Lung (tissue), 12 donors: ENCODE measurements around the gene SPACDR. TPM values are rescaled to one million over a fixed set of nuclear protein-coding genes. Genes with fewer than 3 reads are reported as not detected.
"Not testable (repeated sequence)": the region's sequence is repeated elsewhere in the genome, so short reads cannot be mapped to it uniquely, and the experiment has no call there.

ENCODE experiments used
- ATAC-seq: fragments of 200-7000 bp; cut with Tn5 transposase; one replicate; pipeline ENCODE4 v1.9.1; 2020; ENCODE audit warnings: moderate number of reproducible peaks; ENCODE audit not compliant: insufficient read depth, low FRiP score
- DNase-seq, 3 donors: peaks; one replicate each; pipeline ENCODE4 v3.0.0-alpha.2; 2013 to 2017
- H3K27ac ChIP-seq, 2 donors: one replicate each; pipeline ENCODE4 v1.5.1; 2013; ENCODE audit warnings: mild to moderate bottlenecking in 2 of 2, moderate library complexity in 2 of 2, control low read depth in 1 of 2, inconsistent platforms in 1 of 2, low read depth in 1 of 2, low read length in 1 of 2
- H3K27me3 ChIP-seq, 3 donors: one replicate each; pipeline ENCODE4 v1.5.1; 2013; ENCODE audit warnings: low read length in 2 of 3; ENCODE audit not compliant: control insufficient read depth in 3 of 3, insufficient read depth in 3 of 3
- H3K36me3 ChIP-seq, 4 donors: one replicate each; pipeline ENCODE4 v1.5.1; 2013; ENCODE audit warnings: low read length in 4 of 4, mild to moderate bottlenecking in 1 of 4, moderate library complexity in 1 of 4; ENCODE audit not compliant: control insufficient read depth in 4 of 4, insufficient read depth in 4 of 4
- H3K4me1 ChIP-seq, 5 donors: one replicate each; pipeline ENCODE4 v1.5.1; 2013; ENCODE audit warnings: low read length in 5 of 5, mild to moderate bottlenecking in 2 of 5, moderate library complexity in 1 of 5; ENCODE audit not compliant: control insufficient read depth in 5 of 5, insufficient read depth in 5 of 5
- H3K4me3 ChIP-seq: one replicate; pipeline ENCODE4 v1.5.1; 2013; ENCODE audit warnings: mild to moderate bottlenecking, control low read depth, moderate library complexity
- H3K9ac ChIP-seq, 2 donors: one replicate each; pipeline ENCODE4 v1.5.1; 2013; ENCODE audit warnings: low read length in 2 of 2, control low read depth in 1 of 2; ENCODE audit not compliant: insufficient read depth in 1 of 2
- H3K9me3 ChIP-seq, 4 donors: one replicate each; pipeline ENCODE4 v1.5.1; 2013; ENCODE audit warnings: low read length in 3 of 4, mild to moderate bottlenecking in 1 of 4, moderate library complexity in 1 of 4; ENCODE audit not compliant: control insufficient read depth in 4 of 4, insufficient read depth in 3 of 4
- WGBS, 2 donors: extraction: QIAGEN DNeasy Blood & Tissue Kit; methylation state at CpG; one replicate each; pipeline ENCODE4 v1.1.7; 2013; 5-methylcytosine and 5-hydroxymethylcytosine counted together
- polyA plus RNA-seq, 2 donors: library from polyadenylated mRNA; stranded (reverse); fragments of 200-250 nt; gene quantifications; one replicate each; pipeline ENCODE4 v1.2.1, GENCODE V29; 2013
- total RNA-seq, 2 donors: library from RNA; depleted of rRNA in 1 of 2; stranded (reverse); fragments of >200 nt in 1 of 2; gene quantifications; one replicate each; pipeline ENCODE4 v1.2.1, GENCODE V29; 2014 to 2021
- TF ChIP-seq, protein P1 (sequence below): IDR thresholded peaks from 2 replicates; pipeline ENCODE4 v1.5.1; 2012; ENCODE audit warnings: mild to moderate bottlenecking; ENCODE audit errors: control extremely low read depth, extremely low read depth
- donor health status: control.
- donor health status: control.
- donor health status: Bipolar disorder and iron deficiency.
- donor health status: healthy.
- donor health status: DM: yes; HTN: yes; CAD: no.

SPACDR gene
- total and polyA plus RNA-seq, 4 donors: 0.54 to 2.0 (median 0.83) TPM

DNA sequence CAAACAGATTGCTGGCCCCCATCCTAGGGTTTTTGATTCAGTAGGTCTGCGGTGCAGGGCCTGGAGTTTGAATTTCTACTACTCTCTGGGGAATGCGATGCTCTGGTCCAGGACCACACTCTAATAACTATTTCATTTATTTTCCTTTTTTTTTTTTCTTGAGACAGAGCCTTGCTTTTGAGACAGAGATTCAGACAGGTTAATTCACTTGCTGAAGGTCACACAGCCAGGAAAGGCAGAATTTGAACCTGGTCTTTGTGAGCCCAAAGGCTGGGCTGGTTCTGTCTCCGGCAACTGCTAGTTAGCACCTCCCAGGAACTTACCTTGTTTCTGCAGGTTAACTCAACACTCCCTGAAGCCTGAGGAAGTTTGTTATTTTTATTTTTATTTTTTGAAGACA, 11.5 kb downstream of the SPACDR start:
- WGBS, 2 donors: 96% methylated on average over 3 of the region's 3 CpGs
- no peaks in the 10 kb centered on the region for H3K9me3 ChIP-seq
- H3K36me3 ChIP-seq: peaks cover 0 to 4% (median 0%) of the 10 kb centered on the region in 4 donors
- no peak overlapping the region for H3K27ac ChIP-seq
- H3K9ac ChIP-seq: no peak overlapping the region
- TF ChIP-seq, protein P1, sequence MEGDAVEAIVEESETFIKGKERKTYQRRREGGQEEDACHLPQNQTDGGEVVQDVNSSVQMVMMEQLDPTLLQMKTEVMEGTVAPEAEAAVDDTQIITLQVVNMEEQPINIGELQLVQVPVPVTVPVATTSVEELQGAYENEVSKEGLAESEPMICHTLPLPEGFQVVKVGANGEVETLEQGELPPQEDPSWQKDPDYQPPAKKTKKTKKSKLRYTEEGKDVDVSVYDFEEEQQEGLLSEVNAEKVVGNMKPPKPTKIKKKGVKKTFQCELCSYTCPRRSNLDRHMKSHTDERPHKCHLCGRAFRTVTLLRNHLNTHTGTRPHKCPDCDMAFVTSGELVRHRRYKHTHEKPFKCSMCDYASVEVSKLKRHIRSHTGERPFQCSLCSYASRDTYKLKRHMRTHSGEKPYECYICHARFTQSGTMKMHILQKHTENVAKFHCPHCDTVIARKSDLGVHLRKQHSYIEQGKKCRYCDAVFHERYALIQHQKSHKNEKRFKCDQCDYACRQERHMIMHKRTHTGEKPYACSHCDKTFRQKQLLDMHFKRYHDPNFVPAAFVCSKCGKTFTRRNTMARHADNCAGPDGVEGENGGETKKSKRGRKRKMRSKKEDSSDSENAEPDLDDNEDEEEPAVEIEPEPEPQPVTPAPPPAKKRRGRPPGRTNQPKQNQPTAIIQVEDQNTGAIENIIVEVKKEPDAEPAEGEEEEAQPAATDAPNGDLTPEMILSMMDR: no peak
- no peak for DNase-seq
- H3K27me3 ChIP-seq: no peaks in the 10 kb centered on the region
- H3K4me3 ChIP-seq: no peak overlapping the region
- H3K4me1 ChIP-seq: peaks cover 0 to 3% (median 0%) of the 10 kb centered on the region in 5 donors
- no peak for ATAC-seq

DNA sequence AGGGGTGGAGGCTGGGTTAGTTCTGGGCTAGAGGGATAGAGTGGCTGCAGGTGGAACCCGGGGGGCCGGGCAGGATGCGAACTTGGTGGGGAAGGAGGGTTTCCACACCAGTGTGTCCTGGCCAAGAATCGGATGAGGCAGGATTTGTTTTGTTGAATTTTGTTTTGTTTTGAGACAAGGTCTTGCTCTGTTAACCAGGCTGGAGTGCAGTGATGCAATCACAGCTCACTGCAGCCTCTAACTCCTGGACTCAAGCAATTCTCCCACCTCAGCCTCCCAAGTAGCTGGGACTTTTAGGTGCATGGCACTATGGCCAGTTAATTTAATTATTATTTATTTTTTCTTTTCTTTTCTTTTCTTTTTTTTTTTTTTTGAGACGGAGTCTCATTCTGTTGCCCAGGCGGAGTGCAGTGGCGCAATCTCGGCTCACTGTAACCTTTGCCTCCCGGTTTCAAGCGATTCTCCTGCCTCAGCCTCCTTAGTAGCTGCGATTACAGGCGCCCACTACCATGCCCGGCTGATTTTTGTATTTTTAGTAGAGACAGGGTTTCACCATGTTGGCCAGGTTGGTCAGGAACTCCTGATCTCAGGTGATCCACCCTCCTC, 14.8 kb downstream of the SPACDR start:
- 76 to 82% methylated on average over 13 of the region's 13 CpGs for WGBS, 2 donors
- Histone ChIP-seq H3K27me3 (no peaks in the 10 kb centered on the region), H3K9me3 (no peaks in the 10 kb centered on the region), H3K9ac (no peak overlapping the region), H3K27ac (peak overlapping the region in 1 of 2 donors; percentile 90), H3K36me3 (no peaks in the 10 kb centered on the region), H3K4me3 (no peak overlapping the region), H3K4me1 (peaks cover 0 to 4% (median 0%) of the 10 kb centered on the region in 5 donors)
- ATAC-seq: no peak
- TF ChIP-seq, protein P1: no peak
- no peak for DNase-seq

DNA sequence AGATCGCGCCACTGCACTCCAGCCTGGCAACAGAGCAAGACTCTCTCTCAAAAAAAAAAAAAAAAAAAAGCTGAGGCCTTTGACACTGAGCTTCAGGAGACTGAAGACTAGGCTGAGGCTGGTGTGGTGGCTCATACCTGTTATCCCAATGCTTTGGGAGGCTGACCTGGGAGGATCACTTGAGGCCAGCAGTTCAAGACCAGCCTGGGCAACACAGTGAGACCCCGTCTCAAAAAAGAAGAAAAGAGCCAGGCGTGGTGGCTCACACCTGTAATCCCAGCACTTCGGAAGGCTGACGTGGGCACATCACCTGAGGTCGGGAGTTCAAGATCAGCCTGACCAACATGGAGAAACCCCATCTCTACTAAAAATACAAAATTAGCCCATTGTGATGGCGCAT, 16.7 kb downstream of the SPACDR start:
- 97 to 99% methylated on average over 8 of the region's 8 CpGs for whole genome bisulfite sequencing, 2 donors
- not testable (repeated sequence) for H3K27ac ChIP-seq, H3K9me3 ChIP-seq, H3K27me3 ChIP-seq, H3K4me3 ChIP-seq, H3K36me3 ChIP-seq, ATAC-seq, DNase-seq, H3K9ac ChIP-seq, H3K4me1 ChIP-seq

DNA sequence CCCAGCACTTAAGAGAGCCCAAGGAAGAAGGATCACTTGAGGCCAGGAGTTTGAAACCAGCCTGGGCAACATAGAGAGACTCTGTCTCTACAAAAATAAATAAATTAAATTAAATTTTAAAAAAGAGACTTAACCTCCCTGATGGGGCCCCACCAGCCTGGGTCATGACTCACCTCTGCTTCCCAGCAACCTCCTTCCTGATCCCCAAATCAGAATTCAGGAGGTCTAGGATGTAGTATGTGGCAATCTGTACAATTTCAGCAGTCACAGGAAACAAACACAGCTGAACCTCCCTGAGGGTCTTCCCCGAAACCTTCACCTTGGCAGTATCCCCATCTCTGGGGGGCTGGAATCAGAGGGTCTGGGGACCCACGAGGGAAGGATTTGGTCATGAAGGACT, 18.0 kb downstream of the SPACDR start:
- TF ChIP-seq, protein P1: no peak
- DNase-seq: no peak
- Histone ChIP-seq H3K36me3 (no peaks in the 10 kb centered on the region), H3K4me1 (peaks cover 0 to 4% (median 2%) of the 10 kb centered on the region in 5 donors), H3K9ac (no peak overlapping the region), H3K9me3 (no peaks in the 10 kb centered on the region), H3K4me3 (no peak overlapping the region), H3K27ac (peak overlapping the region in 1 of 2 donors; percentile 5), H3K27me3 (no peaks in the 10 kb centered on the region)
- no peak for ATAC-seq
- 53 to 75% methylated on average over 2 of the region's 2 CpGs for WGBS, 2 donors
